ENCODE data around the gene NHEJ1.

NHEJ1 gene

GRCh38 chr2:219199470-219200211, 39.0 kb upstream of the NHEJ1 start:
- H3K4me1 ChIP-seq (ENCODE audit: insufficient read depth, low read length, severe bottlenecking): no peaks in the 10 kb centered on the region
- H3K4me3 ChIP-seq (ENCODE audit: low read depth, low read length, poor library complexity, severe bottlenecking): no peak overlapping the region
- no peak overlapping the region for H3K9ac ChIP-seq (ENCODE audit: low read length)
- H3F3A ChIP-seq (ENCODE audit: insufficient read depth, low read length): no peaks in the 10 kb centered on the region
- no peaks in the 10 kb centered on the region for H3K27me3 ChIP-seq (ENCODE audit: insufficient read depth, low read length)
- no peaks in the 10 kb centered on the region for H3K79me2 ChIP-seq (ENCODE audit: insufficient read depth, low read length)
- H3K9me3 ChIP-seq (ENCODE audit: low read length): no peaks in the 10 kb centered on the region
- H3K36me3 ChIP-seq (ENCODE audit: insufficient read depth, low read length): no peaks in the 10 kb centered on the region
- H4K20me1 ChIP-seq (ENCODE audit: insufficient read depth, low read length): no peaks in the 10 kb centered on the region
- no peak overlapping the region for H3K4me2 ChIP-seq (ENCODE audit: low read length)
- no peaks in the 10 kb centered on the region for H3K9me2 ChIP-seq (ENCODE audit: low read depth, low read length)
- no peak for TF ChIP-seq CTCF (IDR thresholded peaks at IDR 0.05; ENCODE audit: low read length)
- TF ChIP-seq EZH2 (IDR thresholded peaks at IDR 0.05; ENCODE audit: borderline replicate concordance, low read length): no peak
- no peak overlapping the region for H2AFZ ChIP-seq (ENCODE audit: low read length)
- H3K27ac ChIP-seq (ENCODE audit: low read depth, low read length, poor library complexity, severe bottlenecking): no peak overlapping the region

GRCh38 chr2:219198974-219199373, 38.4 kb upstream of the NHEJ1 start:
- Histone ChIP-seq H2AFZ (ENCODE audit: low read length) (no peak overlapping the region), H3K27ac (ENCODE audit: low read depth, low read length, poor library complexity, severe bottlenecking) (no peak overlapping the region), H3K4me3 (ENCODE audit: low read depth, low read length, poor library complexity, severe bottlenecking) (no peak overlapping the region), H3K9me3 (ENCODE audit: low read length) (no peaks in the 10 kb centered on the region), H3K9ac (ENCODE audit: low read length) (no peak overlapping the region), H3K4me2 (ENCODE audit: low read length) (no peak overlapping the region), H3K27me3 (ENCODE audit: insufficient read depth, low read length) (no peaks in the 10 kb centered on the region), H3K36me3 (ENCODE audit: insufficient read depth, low read length) (no peaks in the 10 kb centered on the region), H4K20me1 (ENCODE audit: insufficient read depth, low read length) (no peaks in the 10 kb centered on the region), H3F3A (ENCODE audit: insufficient read depth, low read length) (no peaks in the 10 kb centered on the region), H3K79me2 (ENCODE audit: insufficient read depth, low read length) (no peaks in the 10 kb centered on the region), H3K4me1 (ENCODE audit: insufficient read depth, low read length, severe bottlenecking) (no peaks in the 10 kb centered on the region), H3K9me2 (ENCODE audit: low read depth, low read length) (no peaks in the 10 kb centered on the region)
- TF ChIP-seq EZH2 (IDR thresholded peaks at IDR 0.05; ENCODE audit: borderline replicate concordance, low read length) (no peak), CTCF (IDR thresholded peaks at IDR 0.05; ENCODE audit: low read length) (no peak)

- Histone ChIP-seq H3K4me2 (ENCODE audit: low read length) (no peak overlapping the region), H3K4me3 (ENCODE audit: low read depth, low read length, poor library complexity, severe bottlenecking) (no peak overlapping the region), H3K9me2 (ENCODE audit: low read depth, low read length) (no peaks in the 10 kb centered on the region), H3K27ac (ENCODE audit: low read depth, low read length, poor library complexity, severe bottlenecking) (no peak overlapping the region), H3K4me1 (ENCODE audit: insufficient read depth, low read length, severe bottlenecking) (no peaks in the 10 kb centered on the region), H4K20me1 (ENCODE audit: insufficient read depth, low read length) (no peaks in the 10 kb centered on the region), H3K9ac (ENCODE audit: low read length) (no peak overlapping the region), H3K79me2 (ENCODE audit: insufficient read depth, low read length) (no peaks in the 10 kb centered on the region), H3K9me3 (ENCODE audit: low read length) (no peaks in the 10 kb centered on the region), H2AFZ (ENCODE audit: low read length) (no peak overlapping the region), H3K27me3 (ENCODE audit: insufficient read depth, low read length) (no peaks in the 10 kb centered on the region), H3K36me3 (ENCODE audit: insufficient read depth, low read length) (no peaks in the 10 kb centered on the region), H3F3A (ENCODE audit: insufficient read depth, low read length) (no peaks in the 10 kb centered on the region)
- TF ChIP-seq CTCF (IDR thresholded peaks at IDR 0.05; ENCODE audit: low read length) (no peak), EZH2 (IDR thresholded peaks at IDR 0.05; ENCODE audit: borderline replicate concordance, low read length) (no peak)
These were observed 36.8 kb upstream of the NHEJ1 start for GRCh38 chr2:219197388-219197787.

Measured in OCI-LY1 (cell line).